Epithelial cell of esophagus (primary cell): ENCODE measurements around the gene GNAT1.
A peak's percentile ranks its signal among the peaks of the same experiment; 100 is the strongest.

Source experiments
- DNase-seq: peaks from one replicate; pipeline ENCODE4 v3.0.0; 2010; ENCODE audit warnings: low read depth
- H3K4me3 ChIP-seq: 2 replicates; pipeline ENCODE4 v1.5.1; 2011; ENCODE audit warnings: mild to moderate bottlenecking, low read length, control low read depth
- CTCF ChIP-seq: IDR thresholded peaks from 2 replicates; pipeline ENCODE4 v1.5.1; 2011; ENCODE audit warnings: low read depth, mild to moderate bottlenecking, low read length, control low read depth, inconsistent platforms; ENCODE audit not compliant: insufficient read depth; ENCODE audit errors: missing control alignments

Gene GNAT1

GRCh38 chr3:50194128-50194902, 2.9 kb downstream of the GNAT1 start:
- TF ChIP-seq CTCF: peak; percentile 55
- DNase-seq: peak; percentile 68
- no peak overlapping the region for H3K4me3 ChIP-seq

GRCh38 chr3:50194903-50195500, 3.6 kb downstream of the GNAT1 start:
- H3K4me3 ChIP-seq: no peak overlapping the region
- DNase-seq: no peak
- TF ChIP-seq CTCF: no peak

- H3K4me3 ChIP-seq: no peak overlapping the region
- TF ChIP-seq CTCF: no peak
- DNase-seq: no peak
Measured at GRCh38 chr3:50195501-50196252, 4.3 kb downstream of the GNAT1 start.

- no peak for TF ChIP-seq CTCF
- no peak overlapping the region for H3K4me3 ChIP-seq
- DNase-seq: no peak
Measured at GRCh38 chr3:50196253-50196801, 4.9 kb downstream of the GNAT1 start.

- DNase-seq: no peak
- no peak for TF ChIP-seq CTCF
- H3K4me3 ChIP-seq: no peak overlapping the region
Measured at GRCh38 chr3:50201573-50202315, 10.3 kb downstream of the GNAT1 start.

GRCh38 chr3:50202353-50203112, 11.1 kb downstream of the GNAT1 start:
- no peak for DNase-seq
- TF ChIP-seq CTCF: no peak
- no peak overlapping the region for H3K4me3 ChIP-seq
